ENCODE measurements around the gene IFI27L2.
A peak's percentile ranks its signal among the peaks of the same experiment; 100 is the strongest.

The IFI27L2 gene

GRCh38 chr14:94098326-94098992, 30.9 kb downstream of the IFI27L2 start:
- DNase-seq: no peak

DNA sequence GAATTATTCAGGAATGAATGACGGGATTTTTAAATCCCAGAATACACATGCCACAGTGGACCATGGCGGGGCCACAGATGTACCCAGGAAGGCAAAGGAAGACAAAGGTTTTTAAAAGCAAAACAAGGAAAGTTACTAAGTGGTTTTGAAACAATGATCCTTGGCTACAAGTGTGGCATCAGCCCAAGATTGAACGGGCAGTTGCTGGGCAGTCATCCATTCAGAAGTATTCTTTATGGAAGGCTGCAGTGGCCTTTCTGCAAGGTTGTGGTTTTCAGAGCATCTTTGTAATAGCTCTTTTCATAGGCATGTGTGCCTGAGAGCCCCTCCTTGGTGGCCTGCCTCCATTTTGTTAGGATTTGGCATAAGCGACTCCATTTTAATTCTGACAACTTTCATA, 32.3 kb downstream of the IFI27L2 start:
- DNase-seq: no peak

- DNase-seq: no peak
Observed at GRCh38 chr14:94093418-94093817, 36.0 kb downstream of the IFI27L2 start.

DNA sequence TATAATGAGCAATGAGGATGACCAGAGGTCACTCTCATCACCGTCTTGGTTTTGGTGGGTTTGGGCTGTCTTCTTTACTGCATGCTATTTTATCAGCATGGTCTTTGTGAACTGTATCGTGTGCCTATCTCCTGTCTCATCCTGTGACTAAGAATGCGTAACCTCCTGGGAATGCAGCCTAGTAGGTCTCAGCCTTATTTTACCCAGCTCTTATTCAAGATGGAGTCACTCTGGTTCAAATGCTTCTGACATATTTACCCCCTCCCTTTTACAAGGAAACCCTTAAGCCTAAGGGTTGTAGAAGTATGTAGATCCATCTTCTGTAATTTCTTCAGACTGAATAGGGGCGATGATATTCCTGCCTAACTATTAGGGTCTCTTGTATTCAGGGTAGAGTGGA, 39.9 kb downstream of the IFI27L2 start:
- no peak for DNase-seq

GRCh38 chr14:94088516-94088915, 40.9 kb downstream of the IFI27L2 start:
- DNase-seq: no peak

GRCh38 chr14:94087891-94088290, 41.5 kb downstream of the IFI27L2 start:
- no peak for DNase-seq

DNA sequence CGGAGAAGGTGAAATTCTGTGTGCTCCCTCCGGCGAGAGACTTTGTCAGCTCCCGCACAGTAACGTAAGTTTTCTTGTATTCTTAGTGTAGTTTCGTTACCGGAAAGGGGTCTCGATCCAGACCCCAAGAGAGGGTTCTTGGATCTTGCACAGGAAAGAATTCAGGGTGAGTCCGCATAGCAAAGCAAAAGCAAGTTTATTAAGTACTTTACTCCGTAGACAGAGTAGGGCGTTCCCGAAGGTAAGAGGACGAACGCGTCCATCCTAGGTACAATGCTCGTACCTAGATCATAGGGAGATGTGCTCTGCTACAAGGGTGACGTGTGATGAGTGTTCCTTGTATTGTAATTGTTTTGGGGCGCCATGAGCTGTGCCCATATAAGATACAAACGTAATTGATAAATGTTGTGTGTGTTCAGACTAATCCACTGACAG, 48.0 kb downstream of the IFI27L2 start:
- DNase-seq: no peak

DNA sequence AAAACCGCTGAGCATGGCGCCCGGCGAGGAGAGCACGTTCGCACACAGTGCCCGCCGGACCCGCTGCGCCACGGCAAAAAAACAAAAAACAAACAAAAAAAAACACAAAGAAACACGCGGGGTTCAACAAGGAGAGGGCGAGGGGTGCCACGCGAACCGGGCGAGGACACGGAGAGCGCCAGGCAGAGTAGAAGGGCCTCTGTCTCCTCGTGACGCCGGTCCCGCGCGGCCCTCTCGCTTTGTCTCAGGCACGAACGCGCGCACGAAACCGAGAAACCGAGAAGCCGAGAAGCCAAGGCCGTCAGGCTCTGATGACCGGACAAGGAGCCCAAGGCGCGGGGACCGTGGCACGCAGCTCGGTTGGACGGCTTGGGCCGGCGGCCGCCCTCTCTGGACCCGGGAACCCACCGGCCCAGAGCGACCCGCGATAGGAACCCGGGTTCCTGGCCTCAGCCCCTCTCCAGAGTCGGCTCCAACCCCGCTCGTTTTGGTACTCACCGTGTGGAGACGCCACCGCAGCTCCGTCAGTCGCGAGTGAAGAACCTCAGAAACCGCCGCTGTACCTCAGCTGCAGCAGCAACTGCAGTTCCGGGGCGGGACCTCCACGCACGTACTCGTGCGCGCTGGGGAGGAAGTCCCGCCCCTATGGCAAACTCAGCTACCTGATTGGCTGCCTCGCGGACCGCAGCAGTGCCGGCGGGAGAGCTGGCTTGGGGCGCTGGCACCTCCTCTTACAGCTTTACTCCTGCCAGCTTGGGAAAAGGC, 48.6 kb downstream of the IFI27L2 start, which contains the start of the genes DDX24 and IFI27L1:
Gene DDX24 (minus strand): TSS at position 582 of the 765 bp plus-strand sequence. CDS start 1,460 bp downstream, outside the sequence.
Gene IFI27L1 (plus strand): TSS at position 690 of the 765 bp plus-strand sequence. CDS start 15,628 bp downstream, outside the sequence.
- peak; percentile 91 for DNase-seq

DNA sequence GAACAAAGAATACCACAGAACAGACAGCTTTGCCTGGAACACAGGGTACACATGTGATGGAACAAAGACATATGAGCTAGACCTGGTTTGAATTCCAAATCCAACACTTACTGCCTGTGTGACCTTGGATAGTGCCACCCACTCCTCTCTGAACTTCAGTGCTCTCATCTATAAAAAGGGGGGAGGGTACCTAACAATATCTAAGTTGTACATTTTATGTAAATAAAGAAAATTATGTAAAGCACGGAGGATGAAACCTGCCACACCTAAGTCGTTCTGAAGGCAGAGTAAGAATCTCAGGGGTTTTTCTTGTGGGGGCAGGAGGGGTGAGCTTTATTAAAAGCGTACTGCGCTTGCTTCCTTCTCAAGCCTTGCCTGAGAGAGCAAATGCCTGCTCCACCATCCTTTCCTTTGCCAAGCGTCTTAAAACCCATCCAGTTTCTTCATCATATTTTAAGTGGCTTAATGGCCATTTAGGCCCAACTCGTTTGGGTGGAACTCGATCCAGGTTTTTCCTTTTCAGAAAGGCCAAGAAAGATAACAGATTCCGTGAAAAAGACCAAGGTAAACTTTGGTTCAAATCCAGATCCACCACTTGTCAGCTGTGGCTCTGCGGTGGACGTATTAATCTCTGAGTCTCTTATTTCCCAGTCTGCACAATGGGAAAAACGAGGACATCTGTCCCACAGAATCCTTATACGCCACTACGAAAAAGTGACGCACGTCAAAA, 49.3 kb downstream of the IFI27L2 start:
- DNase-seq: no peak

- DNase-seq: no peak
Observed at GRCh38 chr14:94077823-94078222, 51.6 kb downstream of the IFI27L2 start.

Measured in effector CD8-positive, alpha-beta T cell (primary cell).